ENCODE measurements around the gene SCYGR4.
"Not testable (repeated sequence)": the region's sequence is repeated elsewhere in the genome, so short reads cannot be mapped to it uniquely, and the experiment has no call there.

Gene SCYGR4

DNA sequence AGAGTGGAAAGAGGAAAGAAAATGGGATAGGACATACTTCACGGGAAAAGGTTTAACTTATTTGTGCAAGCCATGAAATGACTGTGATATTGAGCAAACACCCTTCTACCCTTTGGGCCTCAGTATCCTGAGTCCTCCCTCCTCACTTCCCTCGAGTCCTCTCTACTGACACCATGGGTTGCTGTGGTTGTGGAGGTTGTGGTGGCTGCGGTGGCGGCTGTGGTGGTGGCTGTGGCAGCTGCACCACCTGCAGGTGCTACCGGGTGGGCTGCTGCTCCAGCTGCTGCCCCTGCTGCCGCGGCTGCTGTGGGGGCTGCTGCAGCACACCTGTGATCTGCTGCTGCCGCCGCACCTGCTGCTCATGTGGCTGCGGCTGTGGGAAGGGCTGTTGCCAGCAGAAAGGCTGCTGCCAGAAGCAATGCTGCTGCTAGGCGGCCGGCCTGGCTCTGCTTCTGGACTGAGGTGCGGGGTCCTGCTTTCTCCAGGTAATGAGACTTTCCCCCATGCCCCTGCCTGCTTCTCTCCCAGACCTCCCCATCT, 49.4 kb downstream of the SCYGR4 start, which contains the start of gene SCYGR5:
Gene SCYGR5 (plus strand): TSS at position 174 of the 540 bp plus-strand sequence. CDS start 0 bp downstream, at position 174.
- DNase-seq (ENCODE audit: low read depth in 3 of 3): not testable (repeated sequence)

Measured in stimulated activated CD4-positive, alpha-beta T cell treated with anti-CD3 and anti-CD28 coated beads, TNF-alpha, amount 100 ng/mL, for 24 hours (primary cell).